RKO (cell line): Measurements from ENCODE around the gene CASP7.

ENCODE experiments used
- DNase-seq: peaks from one replicate; pipeline ENCODE4 v3.0.0-alpha.2; 2016; ENCODE audit warnings: low spot score

CASP7 gene

DNA sequence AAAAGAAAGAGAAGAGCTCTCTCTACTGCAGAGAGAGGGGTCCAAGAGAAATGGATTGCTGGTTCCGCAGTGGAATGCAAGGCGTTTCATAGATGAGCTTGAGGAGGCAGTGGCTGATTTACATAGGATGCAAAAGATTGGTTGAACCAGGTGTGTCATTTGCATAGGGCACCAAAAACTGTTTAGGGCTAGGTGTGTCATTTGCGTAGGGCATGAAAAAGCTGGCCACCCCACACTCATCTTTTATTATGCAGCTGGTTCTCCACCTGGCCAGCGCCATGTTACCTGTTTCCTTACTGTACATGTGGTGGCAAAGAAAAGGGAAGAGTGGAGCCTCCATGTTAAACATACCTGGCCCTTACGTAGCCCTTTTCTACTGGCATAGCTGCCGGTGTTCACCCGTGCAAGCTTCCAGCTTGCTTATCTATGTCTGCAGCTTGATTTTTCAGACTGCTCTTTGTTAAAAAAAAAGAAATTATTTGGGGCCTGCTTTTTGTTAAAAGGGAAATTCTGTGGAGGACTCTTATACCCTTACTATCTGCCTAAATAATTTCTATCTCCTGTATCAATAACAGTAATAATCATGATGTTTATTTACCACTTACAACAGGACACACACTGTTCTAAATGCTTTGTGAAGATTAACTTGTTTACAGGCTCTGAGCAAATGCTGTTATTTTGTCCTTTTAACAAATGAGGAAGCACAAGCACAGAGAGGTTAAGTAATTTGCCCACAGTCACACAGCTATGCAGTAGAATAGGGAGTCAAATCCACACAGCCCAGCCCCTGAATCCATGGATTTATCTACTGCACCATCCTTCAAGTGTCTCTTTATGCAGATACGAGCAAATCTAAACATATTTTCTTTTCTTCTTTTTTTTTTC is 33.3 kb downstream of the CASP7 start:
- no peak for DNase-seq

DNA sequence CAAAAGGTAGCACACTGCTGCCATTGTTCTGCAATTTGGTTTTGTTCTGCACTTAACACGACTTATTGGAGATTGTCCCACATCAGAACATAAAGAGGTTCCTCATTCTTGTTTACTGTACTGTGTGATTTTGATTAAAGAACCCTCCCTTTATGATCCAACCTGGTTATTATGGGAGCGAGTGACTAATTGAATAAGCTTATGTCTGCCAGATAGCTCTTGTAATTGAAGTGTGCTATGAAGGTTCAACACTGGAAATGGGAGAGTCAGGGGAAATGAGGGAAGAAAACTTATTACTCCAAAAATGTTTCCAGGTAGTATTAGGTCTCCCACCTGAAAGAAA is 33.9 kb downstream of the CASP7 start:
- no peak for DNase-seq

- DNase-seq: no peak
These were observed 36.6 kb downstream of the CASP7 start for GRCh38 chr10:113716109-113716910.

- no peak for DNase-seq
These were observed 39.5 kb downstream of the CASP7 start for GRCh38 chr10:113718969-113719822.

DNA sequence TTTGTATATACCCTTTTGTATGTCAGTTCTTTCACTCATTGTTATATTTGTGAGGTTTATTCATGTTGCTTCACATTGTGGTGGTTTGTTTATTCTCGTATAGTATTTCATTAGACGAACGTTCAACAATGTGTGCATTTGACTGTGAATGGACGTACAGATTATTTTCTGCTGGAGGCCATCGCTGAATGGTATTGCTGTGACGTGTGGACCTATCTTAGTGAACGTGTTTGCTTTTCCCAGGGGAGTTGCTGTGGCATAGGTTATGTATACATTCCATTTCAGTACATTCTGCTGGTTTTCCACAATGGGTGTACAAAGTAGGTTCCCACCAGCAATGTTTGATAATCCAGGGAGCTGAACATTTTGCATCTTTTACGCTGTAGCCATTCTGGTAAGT is 40.7 kb downstream of the CASP7 start:
- DNase-seq: no peak

GRCh38 chr10:113732160-113732881 is 52.6 kb downstream of the CASP7 start:
- DNase-seq: no peak

- no peak for DNase-seq
These were observed 53.3 kb downstream of the CASP7 start for GRCh38 chr10:113732966-113733365.

GRCh38 chr10:113733635-113734034 is 53.9 kb downstream of the CASP7 start:
- DNase-seq: no peak

- DNase-seq: no peak
These were observed 56.2 kb downstream of the CASP7 start for GRCh38 chr10:113735913-113736312.

DNA sequence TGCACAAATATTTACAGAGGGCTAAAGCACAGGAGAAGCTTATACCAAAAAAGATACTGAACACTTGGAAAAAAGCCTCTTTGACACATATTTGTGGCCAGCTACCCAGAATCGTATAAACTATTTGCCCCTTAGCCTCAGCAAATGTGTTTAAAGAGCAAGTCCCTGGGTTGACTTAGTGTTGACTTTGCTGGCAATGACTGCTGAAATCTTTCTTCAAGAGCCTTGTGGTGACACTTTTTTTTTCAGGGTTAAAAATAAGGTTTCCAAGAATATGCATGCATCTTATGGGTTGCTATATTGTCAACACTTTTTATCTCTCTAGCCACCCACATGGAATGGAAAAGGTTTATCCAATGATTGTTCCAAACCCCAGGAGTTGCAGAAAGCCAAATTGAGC is 56.9 kb downstream of the CASP7 start:
- DNase-seq: no peak

- DNase-seq: no peak
These were observed 59.3 kb downstream of the CASP7 start for GRCh38 chr10:113739031-113739430.

- no peak for DNase-seq
These were observed 59.9 kb downstream of the CASP7 start for GRCh38 chr10:113739577-113739976.

DNA sequence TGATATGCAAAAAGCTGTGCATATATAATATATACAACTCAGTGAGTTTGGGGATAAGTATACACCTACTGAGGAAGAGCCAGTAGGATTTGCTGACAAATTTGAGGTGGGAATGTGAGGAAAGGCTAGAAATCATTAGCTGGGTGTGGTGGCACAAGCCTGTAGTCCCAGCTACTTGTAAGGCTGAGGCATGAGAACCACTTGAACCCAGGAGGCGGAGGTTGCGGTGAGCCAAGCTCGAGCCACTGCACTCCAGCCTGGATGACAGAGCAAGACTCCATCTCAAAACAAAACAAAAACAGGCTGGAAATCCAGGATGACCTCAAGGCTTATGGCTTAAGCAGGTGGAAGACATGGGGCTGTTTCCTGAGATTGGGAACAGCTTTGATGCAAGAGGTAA is 61.1 kb downstream of the CASP7 start:
- no peak for DNase-seq

GRCh38 chr10:113742466-113742865 is 62.8 kb downstream of the CASP7 start:
- DNase-seq: no peak

DNA sequence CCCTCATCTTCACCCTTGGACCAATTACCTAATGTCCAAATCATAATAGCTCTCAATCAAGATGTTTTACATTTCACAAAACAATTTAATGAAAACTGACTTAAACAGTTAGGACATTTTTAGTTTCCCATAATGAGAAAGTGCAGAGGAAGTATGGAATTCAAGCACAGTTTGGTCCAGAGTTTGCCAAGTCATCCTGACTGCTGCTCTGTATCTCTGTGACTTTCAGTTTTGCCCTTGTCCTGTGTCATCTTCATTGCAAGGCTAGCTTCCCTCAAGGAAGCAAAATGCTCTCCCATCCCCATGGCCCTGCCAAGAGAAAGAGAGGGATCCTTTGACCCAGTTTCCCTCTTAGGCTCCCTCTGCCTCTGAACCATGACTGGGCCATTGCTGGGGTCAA is 63.9 kb downstream of the CASP7 start:
- no peak for DNase-seq

- DNase-seq: no peak
These were observed 65.7 kb downstream of the CASP7 start for GRCh38 chr10:113745374-113745773.

DNA sequence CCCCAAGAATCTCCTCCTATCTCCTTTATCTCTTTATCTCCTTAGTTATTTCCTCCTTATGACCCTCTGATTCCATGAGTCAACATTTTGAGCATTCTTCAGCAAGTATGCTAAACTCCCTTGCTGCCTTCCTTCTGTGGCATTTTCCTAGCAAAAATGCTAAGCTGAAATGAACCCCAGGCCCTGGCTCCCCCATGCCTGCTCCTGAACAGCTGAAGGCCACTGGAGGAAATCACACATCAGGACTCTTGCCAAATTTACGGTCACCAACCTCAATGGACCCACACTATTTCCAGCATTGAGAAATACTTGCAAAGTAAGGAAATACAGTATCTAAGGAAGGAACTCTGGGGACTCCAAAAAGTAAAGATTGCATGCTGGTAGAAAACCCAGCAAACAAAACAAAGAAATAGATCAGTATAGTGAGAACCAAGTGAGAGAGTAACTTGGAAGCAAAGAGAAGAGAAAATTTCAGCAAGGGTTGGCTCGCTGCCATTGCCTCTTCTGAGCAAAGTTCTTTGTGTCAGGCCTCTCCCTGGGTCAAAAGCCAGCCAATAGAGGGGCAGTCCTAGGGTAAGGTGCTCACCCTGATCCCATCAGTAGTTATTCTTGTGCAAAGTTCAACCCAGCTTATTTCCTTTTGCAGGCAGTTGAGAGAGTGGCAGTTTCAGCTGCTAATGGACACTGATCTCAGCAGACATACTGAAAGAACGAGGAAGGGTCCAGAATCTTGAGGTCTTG is 66.7 kb downstream of the CASP7 start:
- no peak for DNase-seq

GRCh38 chr10:113751181-113751732 is 71.5 kb downstream of the CASP7 start, which contains the start of gene PLEKHS1:
Gene PLEKHS1 (plus strand): TSS chr10:113751682. CDS start chr10:113755278, 3,596 bp downstream.
- no peak for DNase-seq

- no peak for DNase-seq
These were observed 72.8 kb downstream of the CASP7 start for GRCh38 chr10:113752553-113752952.

DNA sequence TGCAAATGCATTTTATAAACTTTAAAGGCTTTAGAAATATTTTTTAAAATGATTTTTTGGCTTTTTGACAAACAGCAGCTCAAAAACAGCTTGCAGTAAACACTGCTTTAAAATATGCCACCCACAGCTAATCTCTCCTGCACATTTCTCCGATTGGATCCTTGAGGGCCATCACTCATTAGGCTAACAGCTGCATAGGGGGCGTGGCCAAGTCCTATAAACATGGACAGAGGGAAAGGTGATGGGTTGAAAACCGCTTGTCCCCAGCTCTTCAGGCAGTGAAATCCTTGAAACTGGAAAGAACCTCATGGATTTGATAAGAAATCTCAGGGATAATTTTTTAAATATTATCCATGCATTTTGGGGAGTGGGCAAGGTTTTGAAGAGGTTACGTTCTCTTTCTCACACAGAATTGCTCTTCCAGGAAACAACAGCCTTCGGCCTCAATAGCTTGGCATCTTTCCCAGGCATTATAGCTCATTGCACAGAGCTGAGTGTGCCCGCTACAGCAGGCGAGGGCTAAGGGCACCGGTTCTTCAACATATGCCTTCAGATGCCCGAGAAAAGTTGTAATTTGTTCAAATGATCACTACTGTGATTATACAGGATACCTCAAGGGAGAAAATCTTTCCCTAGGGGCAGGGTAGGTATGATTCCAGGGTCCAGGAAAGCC is 73.4 kb downstream of the CASP7 start:
- DNase-seq: no peak
